Large intestine (tissue), 3 donors: Measurements from ENCODE around the gene SYNJ2. TPM values are rescaled to one million over a fixed set of nuclear protein-coding genes. Genes with fewer than 3 reads are reported as not detected.

ENCODE experiments used
- DNase-seq, 2 donors: peaks; one replicate each; pipeline versions ENCODE4 v3.0.0 to v3.0.0-alpha.2; 2013
- H3K27ac ChIP-seq: one replicate; pipeline ENCODE4 v1.5.1; 2013; ENCODE audit warnings: low read length
- H3K27me3 ChIP-seq: 2 replicates; pipeline ENCODE4 v1.6.1; 2013; ENCODE audit warnings: low read length; ENCODE audit not compliant: control insufficient read depth, insufficient read depth
- H3K36me3 ChIP-seq: 2 replicates; pipeline ENCODE4 v1.6.1; 2013; ENCODE audit warnings: low read length; ENCODE audit not compliant: control insufficient read depth, insufficient read depth
- H3K4me1 ChIP-seq: one replicate; pipeline ENCODE4 v1.6.1; 2013; ENCODE audit warnings: low read length; ENCODE audit not compliant: control insufficient read depth, insufficient read depth
- H3K4me3 ChIP-seq: one replicate; pipeline ENCODE4 v1.5.1; 2013; ENCODE audit warnings: low read length
- H3K9me3 ChIP-seq: one replicate; pipeline ENCODE4 v1.6.1; 2013; ENCODE audit warnings: mild to moderate bottlenecking, low read depth, low read length, moderate library complexity; ENCODE audit not compliant: control insufficient read depth
- WGBS: methylation state at CpG from one replicate; pipeline ENCODE4 v1.1.5; 2013; ENCODE audit warnings: low lambda C conversion rate; ENCODE audit not compliant: insufficient coverage; 5-methylcytosine and 5-hydroxymethylcytosine counted together
- polyA plus RNA-seq: library from polyadenylated mRNA; unstranded; fragments of 120-200 nt; gene quantifications from one replicate; pipeline ENCODE4 v1.2.1, GENCODE V29; 2013

The SYNJ2 gene
- polyA plus RNA-seq, 1 donor, result 14.3 TPM

DNA sequence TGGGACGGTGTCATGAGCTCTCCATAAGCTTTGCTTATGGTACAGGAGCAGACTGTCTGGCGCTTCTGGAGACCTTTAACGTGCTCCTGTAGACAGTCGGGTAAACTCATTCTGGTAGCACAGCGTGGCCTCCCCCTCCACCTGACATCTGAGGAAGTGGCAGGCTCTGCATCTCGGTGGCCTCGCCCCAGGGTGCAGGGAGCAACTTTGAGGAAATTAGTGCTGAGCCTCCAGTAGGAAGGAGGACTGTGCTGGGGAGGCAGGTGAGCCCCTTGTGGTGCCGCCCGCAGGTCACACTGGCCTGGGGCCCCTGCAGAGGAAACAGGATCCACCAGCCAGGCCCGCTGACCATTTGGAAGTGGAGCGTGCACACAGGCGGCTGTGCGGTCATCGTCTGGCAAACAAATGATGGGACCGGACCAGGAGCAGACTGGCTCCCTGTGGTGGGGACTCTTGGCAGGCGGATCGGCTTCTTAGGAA lies 57.9 kb downstream of the SYNJ2 start:
- no peaks in the 10 kb centered on the region for H3K27me3 ChIP-seq
- no CpG with 5 or more reads among the region's 17 CpGs for WGBS
- H3K4me3 ChIP-seq, result no peak overlapping the region
- H3K36me3 ChIP-seq, result peaks cover 17% of the 10 kb centered on the region
- H3K27ac ChIP-seq, result no peak overlapping the region
- H3K9me3 ChIP-seq, result no peaks in the 10 kb centered on the region
- peaks cover 54% of the 10 kb centered on the region for H3K4me1 ChIP-seq
- DNase-seq, result no peak

DNA sequence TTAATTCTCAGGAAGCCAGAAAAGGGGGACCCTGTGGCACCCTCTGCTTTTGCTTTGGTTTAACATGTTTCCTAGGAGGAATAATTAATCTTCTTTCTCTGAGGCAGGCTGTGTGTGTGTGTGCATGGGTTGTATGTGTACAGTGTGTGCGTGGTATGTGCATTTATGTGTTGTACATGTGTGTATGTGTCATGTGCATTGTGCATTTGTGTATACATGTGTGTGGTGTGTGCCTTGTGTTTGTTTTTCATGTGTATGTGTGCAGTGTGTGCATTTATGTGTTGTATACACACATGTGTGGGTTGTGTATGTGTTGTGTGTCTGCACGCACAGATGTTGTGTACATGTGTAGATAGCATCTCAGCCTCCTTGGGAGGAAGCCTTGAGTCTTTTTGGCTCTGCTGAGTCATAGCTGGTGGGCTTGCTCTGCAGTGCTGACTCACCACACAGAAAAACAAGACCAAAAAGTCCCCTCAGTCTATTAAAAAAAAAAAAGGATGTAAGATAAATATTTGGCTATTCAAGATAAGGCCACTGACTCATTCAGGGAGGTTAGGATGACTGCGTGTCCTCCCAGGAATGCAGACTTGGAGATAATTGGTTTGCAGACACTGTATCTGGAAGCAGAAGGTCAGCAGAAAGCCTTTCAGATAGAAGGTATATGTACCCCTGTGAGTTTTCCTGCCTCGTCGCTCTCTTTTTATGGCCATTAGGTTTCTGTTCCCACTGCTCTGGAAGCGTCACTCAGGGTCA lies 58.6 kb downstream of the SYNJ2 start:
- no CpG with 5 or more reads among the region's 6 CpGs for WGBS
- Histone ChIP-seq H3K4me3 (no peak overlapping the region), H3K36me3 (peaks cover 17% of the 10 kb centered on the region), H3K27me3 (no peaks in the 10 kb centered on the region), H3K27ac (peak overlapping the region; percentile 66), H3K4me1 (peaks cover 53% of the 10 kb centered on the region), H3K9me3 (no peaks in the 10 kb centered on the region)
- DNase-seq, result peak; percentile 64 to 67

DNA sequence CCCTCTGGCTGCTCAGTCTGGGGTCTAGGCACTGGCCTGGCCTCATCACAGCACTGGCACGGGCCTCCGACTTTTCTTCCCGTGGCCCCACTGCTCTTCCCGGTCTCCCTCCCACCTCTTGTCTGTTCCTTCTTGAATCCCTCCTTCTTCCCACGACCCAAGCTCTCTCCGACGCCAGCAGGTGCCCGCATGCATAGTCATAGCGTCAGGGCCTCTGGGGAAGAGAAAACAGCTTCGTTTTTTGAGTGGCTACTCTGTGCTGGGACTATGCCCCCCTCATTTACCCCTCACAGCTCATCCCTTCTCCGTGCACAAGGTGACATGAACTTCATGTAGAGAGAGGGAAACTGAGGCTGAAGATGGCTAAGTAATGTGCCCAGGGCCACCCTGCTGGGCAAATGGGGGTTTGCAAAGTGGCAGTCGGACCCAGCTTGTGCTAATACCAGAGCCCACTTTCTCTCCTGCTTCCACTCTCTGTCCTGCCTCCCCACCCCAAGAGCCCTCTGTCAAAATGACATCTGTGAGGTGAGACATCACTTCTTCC lies 59.2 kb downstream of the SYNJ2 start:
- Histone ChIP-seq H3K9me3 (no peaks in the 10 kb centered on the region), H3K27ac (peak overlapping the region; percentile 66), H3K4me1 (peaks cover 53% of the 10 kb centered on the region), H3K4me3 (no peak overlapping the region), H3K27me3 (no peaks in the 10 kb centered on the region), H3K36me3 (peaks cover 17% of the 10 kb centered on the region)
- no peak for DNase-seq
- 35% methylated on average over 2 of the region's 12 CpGs for WGBS

DNA sequence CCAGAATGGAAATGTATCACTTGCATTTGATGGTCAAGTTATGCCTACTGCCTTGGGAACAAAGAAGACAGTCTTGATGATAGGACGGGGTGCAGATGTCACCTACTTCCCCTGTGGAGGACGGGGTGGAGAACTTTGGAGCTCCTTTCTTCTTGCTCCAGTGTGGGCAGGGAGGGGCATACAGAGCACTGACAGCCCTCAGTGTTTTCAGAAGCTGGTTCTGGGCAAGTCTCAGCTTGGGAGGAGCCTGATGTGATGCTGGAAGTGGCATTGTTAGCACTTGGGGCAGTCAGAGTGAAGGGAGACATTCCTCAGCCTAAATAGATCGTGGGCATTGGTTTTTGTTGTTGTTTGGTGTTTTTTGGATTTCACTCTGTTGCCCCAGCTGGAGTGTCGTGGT lies 59.7 kb downstream of the SYNJ2 start:
- DNase-seq, result no peak
- Histone ChIP-seq H3K9me3 (no peaks in the 10 kb centered on the region), H3K4me1 (peaks cover 53% of the 10 kb centered on the region), H3K27ac (peak overlapping the region; percentile 65), H3K27me3 (no peaks in the 10 kb centered on the region), H3K4me3 (no peak overlapping the region), H3K36me3 (peaks cover 16% of the 10 kb centered on the region)
- no CpG with 5 or more reads among the region's 4 CpGs for WGBS

DNA sequence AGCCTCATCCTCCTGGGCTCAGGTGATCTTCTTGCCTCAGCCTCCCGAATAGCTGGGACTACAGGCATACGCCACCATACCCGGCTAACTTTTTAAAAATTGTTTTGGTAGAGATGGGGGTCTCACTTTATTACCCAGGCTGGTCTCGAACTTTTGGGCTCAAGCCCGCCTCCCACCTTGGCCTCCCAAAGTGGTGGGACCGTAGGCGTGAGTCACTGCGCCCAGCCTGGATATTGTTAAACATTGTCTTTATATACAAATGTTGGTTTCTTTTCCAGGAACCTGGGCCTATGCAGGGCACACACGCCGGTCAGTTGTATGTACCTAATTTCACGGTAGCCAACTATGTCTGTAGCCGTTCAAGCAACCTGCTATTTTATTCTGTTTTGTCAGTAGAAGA lies 60.1 kb downstream of the SYNJ2 start:
- no peak for DNase-seq
- Histone ChIP-seq H3K4me1 (peaks cover 54% of the 10 kb centered on the region), H3K27me3 (no peaks in the 10 kb centered on the region), H3K9me3 (no peaks in the 10 kb centered on the region), H3K4me3 (no peak overlapping the region), H3K27ac (peak overlapping the region; percentile 65), H3K36me3 (peaks cover 15% of the 10 kb centered on the region)
- WGBS, result 95% methylated on average over 4 of the region's 12 CpGs

DNA sequence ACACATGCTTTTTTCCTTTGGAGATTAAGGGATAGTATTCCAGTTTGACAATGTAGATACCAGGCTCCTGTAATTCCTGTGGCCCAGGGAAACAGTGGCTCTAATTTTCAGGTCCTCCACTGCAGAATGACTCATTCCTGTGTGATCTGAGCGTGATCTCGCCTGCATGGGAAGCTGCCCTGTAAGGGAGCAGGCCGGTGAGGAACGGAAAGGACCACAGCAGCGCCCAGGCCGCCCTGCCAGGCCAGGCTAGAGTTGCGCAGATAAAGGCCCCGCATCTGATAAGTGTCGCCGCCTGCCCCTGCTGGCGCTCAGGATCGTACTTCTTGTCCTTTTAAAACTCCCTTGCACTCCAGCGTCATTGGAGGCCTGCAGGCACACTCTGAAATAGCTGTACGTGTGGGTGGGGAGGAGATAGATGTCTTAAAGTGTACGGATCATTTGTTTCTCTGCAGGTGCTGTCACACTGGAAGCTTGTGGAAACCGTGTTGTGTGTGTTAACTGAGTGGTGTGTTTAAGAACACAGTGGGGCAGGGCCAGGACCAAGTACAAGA lies 60.7 kb downstream of the SYNJ2 start:
- no peaks in the 10 kb centered on the region for H3K9me3 ChIP-seq
- no CpG with 5 or more reads among the region's 16 CpGs for WGBS

DNA sequence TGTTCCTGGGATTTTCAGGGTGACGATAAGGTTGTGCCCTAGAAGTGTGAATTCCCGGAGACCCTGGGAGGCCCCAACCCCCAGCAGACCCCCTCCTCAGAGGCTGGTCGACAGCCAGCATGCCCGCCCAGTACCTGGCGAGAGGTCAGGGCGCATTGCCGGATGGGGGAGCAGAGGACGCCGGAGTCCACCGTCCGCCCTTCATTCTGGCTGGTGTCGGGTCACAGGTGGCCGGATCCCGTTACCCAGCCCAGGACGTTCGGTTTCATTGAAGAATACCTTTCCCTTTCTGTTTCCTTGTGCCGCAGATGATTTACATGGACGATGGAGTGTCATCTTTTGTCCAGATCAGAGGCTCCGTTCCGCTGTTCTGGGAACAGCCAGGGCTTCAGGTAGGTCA lies 61.3 kb downstream of the SYNJ2 start:
- Histone ChIP-seq H3K27me3 (no peaks in the 10 kb centered on the region), H3K4me1 (peaks cover 64% of the 10 kb centered on the region), H3K36me3 (peaks cover 13% of the 10 kb centered on the region), H3K9me3 (no peaks in the 10 kb centered on the region), H3K4me3 (no peak overlapping the region), H3K27ac (peak overlapping the region; percentile 65)
- DNase-seq, result no peak
- no CpG with 5 or more reads among the region's 20 CpGs for WGBS

More for the DNA sequence above, 60.7 kb downstream of the SYNJ2 start:
- Histone ChIP-seq H3K4me1 (peaks cover 59% of the 10 kb centered on the region), H3K27ac (peak overlapping the region; percentile 65), H3K36me3 (peaks cover 15% of the 10 kb centered on the region), H3K4me3 (no peak overlapping the region), H3K27me3 (no peaks in the 10 kb centered on the region)
- DNase-seq, result peak; percentile 64 to 72

DNA sequence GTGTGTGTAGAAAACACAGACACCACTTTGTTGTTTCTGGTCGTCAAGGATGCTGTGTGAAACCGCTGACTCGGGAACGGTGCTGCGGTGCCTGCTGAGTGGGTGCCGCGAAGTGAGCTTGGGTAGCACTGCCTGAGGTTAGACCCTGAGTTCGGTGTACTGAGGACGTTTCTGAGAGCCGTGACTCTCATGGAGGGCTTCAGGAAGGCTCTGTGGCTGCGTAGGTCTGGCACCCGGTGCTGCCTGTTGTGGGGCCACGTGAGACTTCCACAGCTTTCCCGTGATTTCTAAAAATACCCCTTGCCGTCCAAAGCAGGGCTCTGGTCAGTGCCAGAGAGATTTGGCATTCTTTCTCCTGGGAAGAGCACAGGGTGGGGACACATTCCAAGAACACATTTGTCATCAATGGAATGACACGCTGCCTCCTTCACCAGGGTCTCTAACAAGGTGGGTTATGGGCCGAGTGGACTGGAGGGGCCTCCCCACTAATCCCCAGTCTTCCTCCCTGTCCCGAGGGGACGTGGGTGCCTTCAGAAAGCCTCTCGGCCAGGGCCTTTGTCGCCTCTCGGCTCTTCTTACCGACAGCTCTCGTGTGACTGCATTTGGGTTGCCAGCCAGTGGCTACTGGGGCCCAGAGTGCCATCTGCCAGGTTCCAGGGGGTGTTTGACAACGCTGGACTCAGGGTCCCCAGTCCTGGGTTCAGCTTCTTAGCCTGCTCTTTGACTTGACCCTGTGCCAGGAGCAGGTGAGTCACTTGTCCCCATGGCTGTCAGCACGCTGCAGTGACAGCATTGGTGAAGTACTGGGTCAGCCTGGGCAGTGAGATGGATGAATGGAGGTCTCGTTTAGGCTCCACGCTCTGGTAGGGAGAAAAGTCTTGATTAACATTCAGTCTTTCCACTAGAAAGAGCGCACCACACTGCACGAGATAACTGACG lies 62.2 kb downstream of the SYNJ2 start:
- H3K27ac ChIP-seq, result peak overlapping the region; percentile 37

DNA sequence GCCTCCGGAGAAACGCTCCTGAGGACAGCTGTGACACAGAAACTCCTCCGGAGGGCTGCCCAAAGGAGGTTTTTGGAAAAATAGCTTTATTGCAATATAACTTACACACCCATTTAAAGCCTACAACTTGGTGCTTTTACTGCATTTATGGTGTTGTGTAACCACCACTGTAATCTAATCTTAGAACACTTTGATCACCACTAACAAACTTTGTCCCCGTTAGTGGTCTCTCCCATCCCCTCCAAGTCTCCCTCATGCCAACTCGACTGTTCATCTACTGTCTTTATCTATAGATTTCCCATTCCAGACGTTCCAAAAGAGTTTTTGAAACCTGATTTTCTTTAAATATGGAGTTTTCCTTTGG lies 62.8 kb downstream of the SYNJ2 start:
- 23% methylated on average over 3 of the region's 6 CpGs for WGBS
- DNase-seq, result peak in 1 of 2 donors; percentile 64
- Histone ChIP-seq H3K27ac (peak overlapping the region; percentile 37), H3K27me3 (no peaks in the 10 kb centered on the region), H3K4me3 (no peak overlapping the region), H3K9me3 (no peaks in the 10 kb centered on the region), H3K4me1 (peaks cover 72% of the 10 kb centered on the region), H3K36me3 (peaks cover 4% of the 10 kb centered on the region)

More for the DNA sequence above, 62.2 kb downstream of the SYNJ2 start:
- Histone ChIP-seq H3K27me3 (no peaks in the 10 kb centered on the region), H3K4me3 (no peak overlapping the region), H3K9me3 (no peaks in the 10 kb centered on the region), H3K4me1 (peaks cover 72% of the 10 kb centered on the region), H3K36me3 (peaks cover 6% of the 10 kb centered on the region)
- WGBS, result no CpG with 5 or more reads among the region's 31 CpGs
- DNase-seq, result no peak
